DMS53 (cell line): ENCODE measurements around the gene HSPB1.
A peak's percentile ranks its signal among the peaks of the same experiment; 100 is the strongest.
"Not testable (repeated sequence)": the region's sequence is repeated elsewhere in the genome, so short reads cannot be mapped to it uniquely, and the experiment has no call there.

Experiments
- DNase-seq: peaks from one replicate; lab custom pipeline; 2025; lab: John Stamatoyannopoulos, UW

HSPB1 gene

GRCh38 chr7:76302347-76303201 is at the start of gene HSPB1:
Gene HSPB1 (plus strand): TSS chr7:76302673. CDS start chr7:76302713, 40 bp downstream.
- peak; percentile 97 for DNase-seq

GRCh38 chr7:76254781-76255180 is 47.7 kb upstream of the HSPB1 start:
- DNase-seq, result no peak

DNA sequence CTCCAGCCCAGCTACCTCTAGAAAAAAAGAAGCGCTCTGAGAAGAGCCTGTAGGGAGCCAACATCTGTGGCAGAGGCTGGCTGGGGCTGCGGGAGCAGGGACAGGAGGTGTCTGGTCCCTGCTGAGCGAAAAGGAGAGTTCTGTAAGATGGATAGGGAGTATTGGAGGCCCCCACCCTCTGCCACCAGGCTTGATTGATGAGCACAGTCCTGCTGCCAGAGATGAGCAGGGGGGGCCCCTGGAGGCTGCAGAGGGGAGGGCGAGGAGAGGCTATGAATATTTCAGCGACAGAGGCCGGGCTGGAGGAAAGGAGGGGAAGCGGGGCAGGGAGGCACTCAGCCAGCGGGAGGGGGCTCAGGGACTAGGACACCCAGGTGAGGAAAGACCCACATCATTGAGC is 44.5 kb upstream of the HSPB1 start:
- peak; percentile 49 for DNase-seq

DNA sequence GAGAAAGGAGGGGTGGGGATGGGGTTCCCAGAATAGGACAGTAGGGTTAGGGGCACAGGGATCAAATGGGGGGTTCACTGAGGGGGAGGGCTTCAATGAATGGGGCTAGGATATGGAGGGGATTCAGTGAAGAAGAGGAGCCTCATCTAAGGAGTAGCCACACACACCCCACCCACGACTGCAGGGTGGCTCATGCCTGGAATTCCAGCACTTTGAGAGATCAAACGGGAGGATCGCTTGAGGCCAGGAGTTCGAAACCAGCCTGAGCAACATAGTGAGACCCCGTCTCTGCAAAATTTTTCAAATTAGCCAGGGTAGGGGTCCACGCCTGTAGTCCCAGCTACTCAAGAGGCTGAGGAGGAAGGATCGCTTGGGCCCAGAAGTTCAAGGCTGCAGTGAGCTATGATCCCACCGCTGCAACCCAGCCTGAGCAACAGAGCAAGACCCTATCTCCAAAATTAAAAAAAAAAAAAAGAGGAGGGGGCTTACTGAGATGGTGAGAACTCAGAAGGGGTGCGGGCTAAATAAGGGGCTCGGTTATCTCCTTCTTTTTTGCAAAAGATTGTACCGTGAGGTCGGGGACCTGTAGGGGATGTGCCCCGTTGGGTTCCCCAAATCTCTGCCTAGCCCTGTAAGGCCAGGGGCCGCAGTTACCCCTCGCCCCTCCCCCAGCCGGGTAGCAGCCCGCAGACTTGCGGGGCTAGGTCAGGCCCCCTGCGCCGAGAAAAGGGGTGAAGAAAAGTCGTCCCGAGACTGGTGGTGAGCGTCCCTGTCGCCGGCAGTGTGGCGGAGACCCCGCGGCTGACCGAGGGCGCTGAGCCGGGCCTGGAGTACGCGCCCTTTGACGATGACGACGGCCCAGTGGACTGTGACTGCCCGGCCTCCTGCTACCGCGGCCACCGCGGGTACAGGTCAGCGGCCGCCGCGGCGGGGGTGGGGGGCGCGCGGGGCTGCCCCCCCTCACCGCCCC is 43.1 kb upstream of the HSPB1 start:
- DNase-seq, result peak; percentile 80

DNA sequence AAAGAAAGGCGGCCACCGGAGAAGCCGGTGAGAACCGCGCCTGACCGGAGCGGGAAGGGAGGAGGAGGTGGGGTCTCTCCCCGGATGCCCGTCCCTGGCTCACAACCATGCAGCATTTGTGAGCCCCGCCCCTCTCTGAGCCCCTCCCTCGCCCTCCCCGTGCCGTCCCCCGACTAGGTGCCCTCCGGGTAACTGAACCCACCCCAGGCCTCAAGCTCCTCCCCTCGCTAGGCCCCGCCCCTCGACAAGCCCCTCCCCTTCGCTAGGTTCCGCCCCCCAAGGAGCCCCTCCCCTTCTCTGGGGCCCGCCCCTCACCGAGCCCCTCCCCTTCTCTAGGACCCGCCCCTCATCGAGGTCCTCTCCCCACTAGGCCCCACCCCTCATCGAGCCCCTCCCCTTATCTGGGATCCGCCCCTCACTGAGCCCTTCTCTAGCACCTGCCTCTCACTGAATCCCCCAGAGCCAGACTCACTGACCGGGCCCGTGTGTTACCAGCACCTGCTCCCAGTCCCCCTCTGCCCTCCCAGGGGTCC is 42.2 kb upstream of the HSPB1 start:
- peak; percentile 95 for DNase-seq

GRCh38 chr7:76261329-76261728 is 41.1 kb upstream of the HSPB1 start:
- no peak for DNase-seq

DNA sequence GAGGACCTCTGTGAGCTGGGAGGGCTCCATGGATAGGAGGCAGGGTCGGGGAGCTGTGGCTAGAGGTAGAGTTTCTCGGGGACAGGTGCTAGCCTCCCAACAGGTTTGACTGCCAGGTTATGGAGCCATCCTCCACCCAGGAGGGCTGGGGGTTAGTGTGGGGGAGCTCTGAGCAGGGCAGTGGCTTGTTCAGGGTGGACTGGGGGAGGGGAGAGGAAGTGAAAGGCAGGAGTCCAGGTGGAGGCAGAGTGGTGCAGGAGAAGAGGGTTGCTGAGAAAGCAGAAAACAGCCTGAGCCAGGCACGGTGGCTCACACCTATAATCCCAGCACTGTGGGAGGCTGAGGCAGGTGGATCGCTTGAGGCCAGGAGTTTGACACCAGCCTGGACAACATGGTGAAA is 40.5 kb upstream of the HSPB1 start:
- peak; percentile 46 for DNase-seq

DNA sequence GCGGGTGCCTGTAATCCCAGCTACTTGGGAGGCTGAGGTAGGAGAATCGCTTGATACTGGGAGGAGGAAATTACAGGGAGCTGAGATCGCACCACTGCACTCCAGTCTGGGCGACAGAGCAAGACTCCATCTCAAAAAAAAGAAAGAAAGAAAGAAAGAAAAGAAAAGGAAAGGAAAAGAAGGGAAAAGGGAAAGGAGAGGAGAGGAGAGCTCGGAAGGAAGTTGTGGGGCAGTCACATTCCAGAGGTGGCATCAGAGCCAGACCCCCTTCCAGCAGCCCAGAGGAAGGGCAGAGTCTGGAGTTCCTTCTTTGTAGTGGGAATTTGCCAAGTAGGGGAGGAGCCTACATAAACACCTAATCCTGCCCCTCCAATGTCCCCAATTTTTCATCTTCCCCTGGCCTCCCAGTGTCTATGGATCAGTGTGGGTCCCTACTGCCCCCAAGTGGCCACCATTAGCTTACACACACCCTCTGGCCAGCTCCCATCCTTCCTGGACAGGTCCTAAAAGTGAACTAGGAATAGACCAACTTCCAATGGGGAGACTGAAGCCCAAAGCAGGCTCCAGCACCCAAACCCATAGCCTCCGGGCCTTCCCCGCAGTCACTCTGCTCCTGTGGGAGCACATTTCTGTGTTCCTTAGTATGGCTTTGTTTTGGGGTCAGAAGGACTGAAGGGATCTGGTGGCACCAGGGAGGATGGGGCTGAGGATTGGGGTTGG is 39.6 kb upstream of the HSPB1 start:
- DNase-seq, result peak; percentile 91

- DNase-seq, result no peak
These were observed 37.2 kb upstream of the HSPB1 start for GRCh38 chr7:76265299-76265698.

GRCh38 chr7:76267107-76267893 is 35.2 kb upstream of the HSPB1 start:
- no peak for DNase-seq

DNA sequence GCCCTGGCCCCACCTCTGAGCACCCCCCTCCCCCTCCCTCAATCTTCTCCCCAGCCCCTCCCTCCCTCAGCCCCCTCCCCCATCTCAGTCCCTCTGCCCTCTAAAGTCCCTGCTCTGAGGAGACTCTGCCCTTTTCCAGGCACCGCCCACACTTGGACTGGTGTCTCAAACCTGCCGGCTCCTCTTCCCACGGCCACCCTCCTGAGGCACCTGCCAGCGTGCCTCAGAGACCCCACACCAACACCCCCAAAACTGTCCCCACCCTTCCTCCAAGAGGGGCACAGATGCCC is 34.6 kb upstream of the HSPB1 start:
- no peak for DNase-seq

- DNase-seq, result no peak
These were observed 34.1 kb upstream of the HSPB1 start for GRCh38 chr7:76268376-76268775.

DNA sequence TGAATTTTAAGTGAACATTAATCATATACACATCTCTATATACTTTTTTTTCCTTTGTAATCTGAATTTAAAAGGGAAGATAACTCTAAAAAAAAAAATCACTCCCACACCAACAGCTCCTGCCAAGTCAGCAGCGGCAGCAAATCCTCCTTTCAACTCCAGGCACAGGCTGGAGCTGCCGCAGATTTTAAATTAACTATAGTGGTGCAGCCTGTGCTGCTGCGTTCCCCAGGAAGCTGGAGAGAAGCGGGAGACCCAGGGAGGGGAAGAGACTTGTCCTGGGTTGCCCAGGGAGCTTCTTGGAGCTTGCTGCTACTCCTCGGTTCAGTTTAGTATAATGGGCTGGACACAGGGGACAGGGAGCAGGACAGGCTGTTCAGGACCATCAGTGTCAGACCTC is 32.6 kb upstream of the HSPB1 start:
- no peak for DNase-seq

GRCh38 chr7:76271384-76271783 is 31.1 kb upstream of the HSPB1 start:
- not testable (repeated sequence) for DNase-seq

- no peak for DNase-seq
These were observed 30.3 kb upstream of the HSPB1 start for GRCh38 chr7:76272142-76272541.

GRCh38 chr7:76272851-76273497 is 29.5 kb upstream of the HSPB1 start:
- DNase-seq, result peak; percentile 64

- DNase-seq, result no peak
These were observed 29.0 kb upstream of the HSPB1 start for GRCh38 chr7:76273503-76273902.

- DNase-seq, result peak; percentile 47
These were observed 23.9 kb upstream of the HSPB1 start for GRCh38 chr7:76278540-76278939.

DNA sequence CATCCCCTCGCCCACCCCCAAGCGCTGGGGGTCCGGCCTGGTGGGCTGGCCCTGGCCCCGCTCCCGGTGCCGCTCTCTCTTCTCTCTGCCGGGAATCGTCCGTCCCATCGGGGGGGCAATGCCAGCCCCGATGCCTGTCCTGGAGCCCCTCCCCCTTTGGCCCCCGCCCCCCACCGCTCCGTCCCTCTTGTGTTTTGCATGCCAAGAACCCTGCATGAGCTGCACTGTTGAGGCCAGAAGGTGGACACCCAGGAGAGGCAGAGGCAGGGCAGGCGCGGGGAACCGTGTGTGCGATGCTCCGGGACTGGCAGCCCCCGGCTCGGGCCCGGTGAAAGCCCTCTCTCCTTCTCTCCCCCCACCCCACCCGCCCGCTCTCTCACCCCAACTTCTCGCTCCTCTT is 22.1 kb upstream of the HSPB1 start:
- peak; percentile 63 for DNase-seq

DNA sequence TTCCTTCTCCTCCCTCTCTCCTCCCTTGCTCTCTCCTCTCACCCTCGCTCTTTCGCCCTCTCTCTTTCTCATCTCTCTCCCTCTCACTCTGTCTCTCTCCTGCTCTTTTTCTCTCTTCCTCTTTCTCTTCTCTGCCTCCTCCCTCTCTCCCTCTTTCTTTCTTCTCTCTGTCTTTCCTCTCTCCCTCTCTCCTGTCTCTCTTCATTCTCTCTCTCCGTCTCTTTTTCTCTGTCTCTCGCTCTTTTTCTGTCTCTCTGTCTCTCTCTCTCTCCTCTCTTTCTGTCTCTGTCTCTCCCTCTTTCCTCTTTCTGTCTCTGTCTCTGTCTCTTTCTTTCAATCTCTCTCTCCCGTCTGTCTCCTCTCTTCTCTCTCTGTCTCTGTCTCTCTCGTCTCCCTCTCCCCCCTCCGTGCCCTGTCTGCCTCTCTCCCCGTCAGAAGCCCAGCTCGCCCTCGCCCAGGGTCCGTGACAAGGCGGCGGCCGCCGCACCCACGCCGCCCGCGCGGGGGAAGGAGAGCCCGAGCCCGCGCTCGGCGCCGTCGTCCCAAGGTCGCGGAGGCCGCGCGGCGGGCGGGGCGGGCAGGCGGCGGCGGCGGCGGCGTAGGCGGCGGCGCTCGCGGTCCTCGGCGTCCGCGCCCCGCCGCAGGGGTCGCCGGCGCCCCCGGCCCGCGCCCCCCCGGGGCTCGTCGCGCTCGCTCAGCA is 21.3 kb upstream of the HSPB1 start:
- DNase-seq, result peak; percentile 64
